Activated CD4-positive, alpha-beta T cell treated with anti-CD3 and anti-CD28 coated beads, Interleukin-10, Interleukin-2, amounts not matched to agents 100 ng/mL and 50 ng/mL, durations not matched to agents 16 hours and 8 hours (primary cell): Measurements from ENCODE around the gene TTLL1.
A peak's percentile ranks its signal among the peaks of the same experiment; 100 is the strongest.
"Not testable (repeated sequence)": the region's sequence is repeated elsewhere in the genome, so short reads cannot be mapped to it uniquely, and the experiment has no call there.

ENCODE experiments used
- DNase-seq: peaks from one replicate; pipeline ENCODE4 v3.0.0-alpha.2; 2020

Gene TTLL1

GRCh38 chr22:43109921-43110443, 20.8 kb upstream of the TTLL1 start:
- DNase-seq, result no peak

DNA sequence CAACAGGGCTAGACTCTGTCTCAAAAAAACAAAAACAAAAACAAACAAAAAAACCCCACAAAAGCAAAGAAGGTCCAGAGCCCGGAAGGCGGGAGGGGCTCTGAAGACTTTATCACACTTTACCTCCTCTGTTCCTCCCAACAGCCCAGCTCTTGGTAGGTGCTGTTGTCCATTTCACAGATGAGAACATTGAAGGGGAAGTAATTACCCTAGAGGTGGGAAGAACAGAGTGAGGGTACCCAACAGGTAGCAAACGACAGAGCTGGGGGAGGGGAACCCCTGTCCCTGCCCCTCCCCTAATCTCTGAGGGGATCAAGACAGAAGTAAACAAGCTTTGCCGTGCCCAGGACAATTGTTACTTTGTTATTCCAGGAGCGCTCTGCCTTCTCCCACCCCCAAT, 20.3 kb upstream of the TTLL1 start:
- DNase-seq, result no peak

DNA sequence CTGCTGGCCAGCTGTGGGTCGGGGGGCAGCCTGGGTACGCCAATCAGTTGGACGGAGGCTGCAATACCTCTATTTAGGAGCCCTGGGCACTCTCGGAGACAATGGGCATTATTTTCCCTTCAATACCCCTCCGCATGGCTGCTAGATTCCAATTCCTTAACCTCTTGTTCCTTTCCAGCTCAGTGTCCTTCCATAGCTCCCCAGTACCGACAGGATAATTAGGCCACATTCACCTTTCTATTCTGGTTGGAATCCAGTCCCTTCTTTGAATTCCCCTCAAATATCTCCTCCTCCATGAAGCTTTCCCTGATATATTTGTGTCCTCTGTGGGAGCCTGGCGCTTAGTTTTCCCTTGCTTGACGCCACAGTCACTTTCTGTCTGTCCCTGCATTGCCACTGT, 17.1 kb upstream of the TTLL1 start:
- DNase-seq, result no peak

DNA sequence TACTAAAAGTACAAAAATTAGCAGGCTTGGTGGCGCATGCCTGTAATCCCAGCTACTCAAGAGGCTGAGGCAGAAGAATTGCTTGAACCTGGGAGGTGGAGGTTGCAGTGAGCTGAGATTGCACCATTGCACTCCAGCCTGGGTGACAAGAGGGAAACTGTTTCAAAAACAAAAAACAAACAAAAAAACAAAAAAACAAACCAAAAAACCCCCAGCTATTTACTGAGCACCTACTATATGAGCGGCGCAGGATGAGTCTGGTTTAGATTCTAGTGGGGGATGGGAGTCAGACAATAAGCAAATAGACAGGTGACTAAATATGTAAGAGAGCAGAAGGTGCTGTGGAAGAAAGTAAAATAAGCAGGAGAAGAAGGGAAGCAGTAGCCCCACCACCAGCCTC, 15.8 kb upstream of the TTLL1 start:
- not testable (repeated sequence) for DNase-seq

DNA sequence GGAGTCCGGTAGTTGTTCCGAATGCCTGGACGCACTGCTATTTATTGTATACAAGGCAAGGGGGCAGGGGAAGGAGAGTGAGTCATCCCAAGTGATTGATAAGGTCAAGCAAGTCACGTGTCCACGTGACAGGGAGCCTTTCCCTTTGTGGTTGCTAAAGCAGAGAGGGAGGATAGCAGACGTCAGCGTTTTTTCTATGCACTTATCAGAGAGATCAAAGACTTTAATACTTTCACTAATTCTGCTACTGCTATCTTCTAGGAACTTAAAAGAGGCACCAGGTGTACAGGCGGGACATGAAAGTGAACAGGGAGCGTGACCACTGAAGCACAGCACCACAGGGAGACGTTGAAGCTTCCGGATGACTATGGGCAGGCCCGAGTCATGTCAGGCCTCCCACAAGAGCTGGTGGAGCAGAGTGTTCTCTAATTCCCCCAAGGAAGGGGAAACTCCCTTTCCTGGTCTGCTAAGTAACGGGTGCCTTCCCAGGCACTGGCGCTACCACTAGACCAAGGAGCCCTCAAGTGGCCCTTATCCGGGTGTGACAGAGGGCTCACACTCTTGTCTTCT, 14.9 kb upstream of the TTLL1 start:
- peak; percentile 51 for DNase-seq

DNA sequence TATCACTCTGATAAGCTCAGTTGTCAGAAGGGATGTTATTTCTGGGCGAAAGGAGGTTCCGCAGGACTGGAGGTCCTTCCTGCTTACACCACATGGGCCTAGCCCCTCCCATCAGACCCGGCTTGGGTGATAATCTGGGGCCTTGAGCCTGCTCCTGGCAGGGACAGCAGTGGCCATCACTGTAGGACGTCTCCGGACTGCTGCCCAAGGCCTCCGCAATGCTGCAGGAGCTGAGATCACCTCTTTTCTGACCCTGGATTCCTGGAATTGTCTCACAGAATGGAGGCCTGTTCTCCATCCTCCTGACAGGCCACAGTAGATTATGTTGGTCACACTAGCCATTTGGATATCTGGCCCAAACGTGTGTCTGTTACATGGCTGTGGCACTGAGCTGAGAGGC, 12.1 kb upstream of the TTLL1 start:
- no peak for DNase-seq

GRCh38 chr22:43100225-43100624, 11.0 kb upstream of the TTLL1 start:
- DNase-seq, result peak; percentile 24

- DNase-seq, result no peak
Measured at GRCh38 chr22:43099095-43099494, 9.9 kb upstream of the TTLL1 start.

DNA sequence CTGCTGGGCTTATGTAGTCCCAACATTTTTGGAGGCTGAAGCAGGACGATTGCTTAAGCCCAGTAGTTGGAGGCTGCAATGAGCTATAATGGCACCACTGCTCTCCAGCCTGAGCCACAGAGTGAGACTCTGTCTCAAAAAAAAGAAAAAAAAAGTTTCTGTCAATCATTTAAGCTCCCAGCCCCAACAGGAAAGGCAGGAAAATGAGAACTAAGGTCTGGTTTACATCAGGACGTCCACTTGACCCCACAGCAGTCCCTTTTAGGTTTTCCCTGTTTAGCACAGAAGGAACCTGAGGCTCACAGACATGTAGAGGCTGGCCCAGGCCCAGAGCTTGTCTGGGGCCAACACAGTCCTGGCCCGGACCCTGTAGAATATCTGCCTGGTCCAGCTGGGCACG, 9.2 kb upstream of the TTLL1 start:
- no peak for DNase-seq

- no peak for DNase-seq
Measured at GRCh38 chr22:43096420-43096819, 7.2 kb upstream of the TTLL1 start.

DNA sequence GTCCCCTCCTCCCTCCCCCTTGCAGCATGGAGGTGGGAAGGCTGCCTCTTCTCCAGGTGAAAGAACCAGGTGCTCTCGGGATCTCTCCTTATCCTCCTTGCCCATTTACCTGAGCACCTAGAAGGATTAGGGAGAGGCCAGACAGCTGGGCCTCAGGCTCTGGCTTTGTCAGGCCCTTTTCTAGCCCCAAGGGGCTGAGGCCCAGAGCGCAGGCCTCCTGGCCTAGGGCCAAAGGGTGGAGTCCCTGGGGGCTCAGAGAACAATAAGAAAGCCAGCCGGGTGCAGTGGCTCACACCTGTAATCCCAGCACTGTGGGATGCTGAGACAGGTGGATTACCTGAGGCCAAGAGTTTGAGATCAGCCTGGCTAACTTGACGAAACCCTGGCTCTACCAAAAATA, 5.4 kb upstream of the TTLL1 start:
- DNase-seq, result no peak

DNA sequence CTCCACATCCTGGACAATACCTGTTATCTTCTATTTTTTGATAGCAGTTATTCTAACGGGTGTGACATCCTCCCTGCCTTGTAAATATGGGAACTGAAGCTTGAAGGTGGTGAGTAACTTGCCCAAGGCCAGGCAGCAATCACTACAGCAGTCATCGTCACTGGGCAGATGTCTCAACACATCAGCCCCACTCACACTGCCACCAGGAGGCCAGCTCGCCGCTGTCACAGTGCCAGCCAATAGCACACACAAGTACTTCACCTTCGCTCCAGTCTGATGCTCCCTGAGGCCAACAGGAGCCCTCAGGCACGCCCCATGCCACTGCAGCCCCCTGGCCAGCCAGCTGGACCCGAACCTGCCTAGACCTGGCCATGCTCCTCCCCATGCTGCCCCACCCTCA, 4.9 kb upstream of the TTLL1 start:
- DNase-seq, result no peak

DNA sequence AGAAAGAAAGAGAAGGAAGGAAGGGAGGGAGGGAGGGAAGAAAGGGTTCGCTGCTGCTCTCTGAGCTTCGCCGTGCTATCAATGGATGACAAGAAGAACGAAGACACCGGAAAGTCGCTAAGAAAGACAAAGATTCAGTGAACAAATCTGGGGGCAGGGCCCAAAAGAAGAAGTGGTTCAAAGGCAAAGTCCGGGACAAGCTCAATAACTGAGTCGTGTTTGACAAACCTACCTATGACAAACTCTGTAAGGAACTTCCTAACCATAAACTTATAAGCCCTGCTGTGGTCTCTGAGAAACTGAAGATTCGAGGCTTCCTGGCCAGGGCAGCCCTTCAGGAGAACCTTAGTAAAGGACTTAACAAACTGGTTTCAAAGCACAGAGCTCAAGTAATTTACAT, 2.9 kb upstream of the TTLL1 start:
- no peak for DNase-seq

GRCh38 chr22:43090130-43090789, 1.1 kb upstream of the TTLL1 start:
- peak; percentile 80 for DNase-seq

DNA sequence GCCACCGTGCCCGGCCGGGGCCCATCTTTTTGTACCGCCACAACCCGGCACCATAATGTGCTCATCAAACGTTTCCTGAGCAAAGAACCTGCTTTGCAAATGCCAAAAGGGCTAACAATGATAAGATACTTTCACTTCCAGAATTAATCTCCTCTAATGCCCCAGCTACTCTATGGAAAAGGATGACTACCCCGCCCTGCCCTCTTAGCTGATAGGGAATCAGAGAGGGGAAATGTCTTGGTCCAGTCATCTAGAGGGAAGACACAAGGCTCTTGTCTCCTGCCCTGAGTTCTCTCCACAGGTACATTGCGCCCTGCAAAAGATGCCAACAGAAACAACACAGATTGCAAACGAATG, 586 bp downstream of the TTLL1 start:
- peak; percentile 15 for DNase-seq

GRCh38 chr22:43085658-43086606, 3.3 kb downstream of the TTLL1 start:
- peak; percentile 44 for DNase-seq

- DNase-seq, result no peak
Measured at GRCh38 chr22:43081968-43082367, 7.2 kb downstream of the TTLL1 start.

GRCh38 chr22:43080616-43081015, 8.6 kb downstream of the TTLL1 start:
- no peak for DNase-seq

DNA sequence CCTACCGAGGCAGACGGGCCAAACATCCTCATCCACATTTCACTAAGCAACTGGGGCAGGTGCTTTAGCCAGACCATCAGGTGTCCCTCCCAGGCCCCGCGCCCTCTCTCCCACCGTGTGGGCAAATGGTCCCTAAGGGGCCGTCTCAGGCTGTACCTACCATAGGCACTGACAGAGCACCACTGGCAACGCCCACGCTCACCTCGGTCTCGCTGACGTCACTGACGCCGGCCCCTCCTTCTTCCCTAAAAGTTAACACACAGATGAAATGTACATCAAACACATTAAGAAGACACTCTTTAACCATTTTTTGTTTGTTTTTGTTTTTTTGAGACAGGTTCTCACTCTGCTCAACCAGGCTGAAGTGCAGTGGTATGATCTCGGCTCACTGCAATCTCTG, 9.4 kb downstream of the TTLL1 start:
- no peak for DNase-seq

- no peak for DNase-seq
Measured at GRCh38 chr22:43078522-43078921, 10.7 kb downstream of the TTLL1 start.

DNA sequence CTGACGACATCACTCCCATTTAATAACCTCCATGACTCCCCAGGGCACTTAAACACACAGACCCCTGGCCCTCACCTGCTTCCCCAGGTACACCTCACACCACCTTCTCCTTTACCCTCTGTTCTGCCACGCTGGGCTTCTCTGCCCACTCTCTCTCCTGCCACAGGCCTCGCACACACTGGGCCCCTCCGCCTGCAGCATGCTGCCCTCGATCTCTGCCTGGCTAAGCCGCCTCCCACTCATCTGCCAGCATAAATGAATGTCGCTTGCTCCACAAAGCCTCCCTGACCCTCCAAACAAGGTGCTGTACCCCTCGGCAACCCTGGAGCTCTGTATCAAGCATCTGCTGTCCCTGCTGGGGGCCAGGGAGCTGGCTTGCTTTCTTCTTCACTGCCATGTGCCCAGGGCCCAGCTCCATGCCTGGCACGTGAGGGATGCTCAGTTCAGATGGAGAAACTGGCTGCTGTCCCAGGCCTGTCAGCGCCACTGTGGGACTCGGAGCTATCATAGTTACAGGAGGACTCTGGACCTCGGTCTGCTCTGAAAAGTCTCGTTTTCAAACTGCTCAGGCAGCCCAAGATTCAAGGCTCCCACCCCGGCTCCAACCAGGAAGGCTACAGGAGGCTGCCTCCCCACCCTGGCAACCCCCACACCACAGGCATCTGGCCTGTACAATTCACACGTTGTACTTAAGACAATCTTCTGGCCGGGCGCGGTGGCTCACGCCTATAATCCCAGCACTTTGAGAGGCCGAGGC, 11.9 kb downstream of the TTLL1 start:
- DNase-seq, result no peak

DNA sequence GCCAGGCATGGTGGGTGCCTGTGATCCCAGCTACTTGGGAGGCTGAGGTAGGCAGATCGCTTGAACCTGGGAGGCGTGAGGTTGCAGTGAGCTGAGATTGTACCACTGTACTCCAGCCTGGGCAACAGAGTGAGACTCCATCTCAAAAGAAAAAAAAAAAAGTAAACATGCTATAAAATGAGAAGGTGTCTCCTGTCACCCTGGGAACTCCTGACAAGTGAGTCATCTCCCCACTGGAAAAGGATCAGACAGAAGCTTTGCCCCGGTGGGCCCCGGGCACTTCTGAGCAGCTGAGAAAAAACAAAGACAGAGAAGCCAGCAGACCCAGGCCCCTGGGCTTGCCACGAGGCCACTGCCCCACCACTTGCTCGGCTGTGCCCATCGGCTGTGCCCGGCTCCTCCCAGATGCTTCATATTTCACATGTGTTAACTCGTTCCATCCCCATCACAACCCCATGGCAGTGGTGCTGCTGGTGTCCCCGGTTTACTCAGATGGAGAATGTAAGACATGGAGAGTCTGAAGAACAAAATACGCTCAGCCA, 22.3 kb downstream of the TTLL1 start:
- no peak for DNase-seq

DNA sequence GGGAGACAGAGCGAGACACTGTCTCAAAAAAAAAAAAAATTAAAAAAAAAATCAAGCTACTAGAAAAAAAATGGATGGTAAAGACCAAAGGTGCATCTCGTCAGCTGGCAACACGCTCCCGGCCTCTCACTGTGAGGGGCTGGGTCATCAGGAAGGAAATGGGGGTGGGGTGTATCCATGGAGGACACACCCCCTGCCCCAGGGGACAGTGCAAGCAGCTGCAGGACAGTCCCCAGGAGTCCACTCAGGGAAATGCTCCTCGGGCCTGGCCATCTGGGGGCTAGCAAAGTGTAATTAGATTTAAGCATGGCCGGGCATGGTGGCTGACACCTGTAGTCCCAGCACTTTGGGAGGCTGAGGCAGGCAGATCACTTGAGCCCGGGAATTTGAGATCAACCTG, 23.1 kb downstream of the TTLL1 start:
- DNase-seq, result no peak
